GM21576 (cell line): ENCODE measurements around the gene MYRIP.

Experiments
- ATAC-seq: cut with Tn5 transposase; IDR thresholded peaks from one replicate; pipeline ENCODE4 v1.9.1; 2021; ENCODE audit warnings: mild to moderate bottlenecking, moderate library complexity; ENCODE audit not compliant: unreplicated experiment

The MYRIP gene

GRCh38 chr3:40216471-40216870, 407.1 kb downstream of the MYRIP start:
- no peak for ATAC-seq

- ATAC-seq = no peak
Observed at GRCh38 chr3:40223856-40224255, 414.4 kb downstream of the MYRIP start.

- no peak for ATAC-seq
Observed at GRCh38 chr3:40224796-40225515, 415.5 kb downstream of the MYRIP start.

GRCh38 chr3:40226636-40227035, 417.2 kb downstream of the MYRIP start:
- ATAC-seq = no peak

GRCh38 chr3:40228792-40229350, 419.5 kb downstream of the MYRIP start:
- no peak for ATAC-seq

GRCh38 chr3:40229386-40229785, 420.0 kb downstream of the MYRIP start:
- ATAC-seq = no peak

GRCh38 chr3:40229963-40230362, 420.6 kb downstream of the MYRIP start:
- ATAC-seq = no peak

GRCh38 chr3:40230382-40230781, 421.0 kb downstream of the MYRIP start:
- no peak for ATAC-seq

GRCh38 chr3:40232626-40233025, 423.2 kb downstream of the MYRIP start:
- ATAC-seq = no peak

- no peak for ATAC-seq
Observed at GRCh38 chr3:40237159-40237558, 427.8 kb downstream of the MYRIP start.

GRCh38 chr3:40237889-40238571, 428.6 kb downstream of the MYRIP start:
- no peak for ATAC-seq

- ATAC-seq = no peak
Observed at GRCh38 chr3:40240921-40241320, 431.5 kb downstream of the MYRIP start.

GRCh38 chr3:40242216-40242615, 432.8 kb downstream of the MYRIP start:
- ATAC-seq = no peak

- no peak for ATAC-seq
Observed at GRCh38 chr3:40242638-40243037, 433.2 kb downstream of the MYRIP start.

- no peak for ATAC-seq
Observed at GRCh38 chr3:40243056-40243455, 433.6 kb downstream of the MYRIP start.

GRCh38 chr3:40247714-40248454, 438.5 kb downstream of the MYRIP start:
- no peak for ATAC-seq

GRCh38 chr3:40248591-40248990, 439.2 kb downstream of the MYRIP start:
- ATAC-seq = no peak

- ATAC-seq = no peak
Observed at GRCh38 chr3:40249168-40249567, 439.8 kb downstream of the MYRIP start.

- no peak for ATAC-seq
Observed at GRCh38 chr3:40254491-40254890, 445.1 kb downstream of the MYRIP start.

- ATAC-seq = no peak
Observed at GRCh38 chr3:40254891-40255290, 445.5 kb downstream of the MYRIP start.

- no peak for ATAC-seq
Observed at GRCh38 chr3:40255532-40255931, 446.1 kb downstream of the MYRIP start.

- ATAC-seq = no peak
Observed at GRCh38 chr3:40258064-40258463, 448.7 kb downstream of the MYRIP start.
